Measurements from ENCODE around the gene TOMT.

The TOMT gene

DNA sequence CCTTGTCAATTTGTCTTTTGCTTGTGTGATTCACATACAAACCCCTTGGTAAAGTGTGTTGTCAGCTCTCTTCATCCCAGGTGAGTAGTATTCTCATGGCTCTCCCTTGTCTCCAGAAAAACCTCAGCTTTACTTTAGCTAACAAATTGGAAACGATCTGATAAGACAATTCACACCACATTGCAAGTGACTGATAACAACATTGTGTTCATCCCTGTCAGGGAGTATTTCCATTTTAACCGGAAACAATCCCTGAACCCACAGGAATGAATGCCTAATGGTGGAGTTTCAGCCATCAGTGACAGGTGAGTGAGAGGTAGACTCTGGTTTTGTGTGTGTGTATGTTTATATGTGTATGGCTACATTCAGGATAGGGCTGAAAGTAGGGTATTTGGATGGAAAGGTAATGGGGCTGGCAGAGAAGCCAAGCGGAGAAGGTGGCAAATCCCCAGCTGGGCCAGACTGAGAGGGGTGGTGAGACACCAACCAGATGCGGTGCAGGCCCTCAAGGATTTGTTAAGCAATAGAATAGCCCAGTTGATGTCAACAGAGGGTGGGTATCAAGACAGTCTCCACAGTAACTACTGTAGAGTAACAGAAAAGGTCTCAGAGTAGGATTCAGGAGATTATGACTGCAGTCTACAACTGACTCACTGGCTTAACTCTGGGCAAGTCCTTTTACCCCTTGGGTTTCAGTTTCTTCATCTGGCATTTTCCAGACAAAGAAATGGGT lies 17.5 kb upstream of the TOMT start:
- DNase-seq, result no peak

DNA sequence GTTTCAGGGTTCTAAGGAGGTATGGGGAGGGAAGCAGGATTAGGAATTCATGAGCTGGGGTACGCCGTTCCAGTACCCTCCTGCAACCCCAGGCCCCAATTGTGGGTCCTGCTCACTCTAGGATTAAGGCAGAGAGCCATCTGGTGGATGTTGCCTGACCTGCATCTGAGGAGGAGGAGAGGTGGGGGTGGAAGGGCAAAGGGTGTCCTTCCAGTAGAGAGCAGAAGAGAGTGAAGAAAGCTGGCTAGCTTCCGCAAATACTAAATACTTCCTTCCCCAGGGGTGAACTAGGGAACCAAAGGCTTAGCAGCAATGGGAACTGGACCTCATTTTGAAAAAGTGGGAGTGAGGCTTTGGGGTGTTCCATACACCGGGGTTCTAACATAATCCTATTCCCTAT lies 14.4 kb upstream of the TOMT start:
- peak; percentile 54 for DNase-seq

- no peak for DNase-seq
Measured at GRCh38 chr11:72098741-72099140, 7.0 kb upstream of the TOMT start.

DNA sequence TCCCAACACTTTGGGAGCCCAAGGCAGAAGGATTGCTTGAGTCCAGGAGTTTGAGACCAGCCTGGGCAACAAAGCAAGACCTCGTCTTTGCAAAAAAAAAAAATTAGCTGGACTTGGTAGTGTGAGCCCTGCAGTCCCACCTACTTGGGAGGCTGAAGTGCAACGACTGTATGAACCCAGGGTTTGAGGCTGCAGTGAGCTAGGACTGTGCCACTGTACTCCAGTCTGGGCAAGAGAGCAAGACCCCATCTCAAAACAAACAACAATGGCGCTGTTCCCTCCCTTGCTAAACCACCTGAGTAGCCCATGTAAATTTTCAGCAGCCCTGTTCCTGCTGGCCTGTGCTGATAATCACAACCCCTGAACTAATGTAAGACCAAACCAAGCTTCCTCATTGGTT lies 5.7 kb upstream of the TOMT start:
- DNase-seq, result no peak

DNA sequence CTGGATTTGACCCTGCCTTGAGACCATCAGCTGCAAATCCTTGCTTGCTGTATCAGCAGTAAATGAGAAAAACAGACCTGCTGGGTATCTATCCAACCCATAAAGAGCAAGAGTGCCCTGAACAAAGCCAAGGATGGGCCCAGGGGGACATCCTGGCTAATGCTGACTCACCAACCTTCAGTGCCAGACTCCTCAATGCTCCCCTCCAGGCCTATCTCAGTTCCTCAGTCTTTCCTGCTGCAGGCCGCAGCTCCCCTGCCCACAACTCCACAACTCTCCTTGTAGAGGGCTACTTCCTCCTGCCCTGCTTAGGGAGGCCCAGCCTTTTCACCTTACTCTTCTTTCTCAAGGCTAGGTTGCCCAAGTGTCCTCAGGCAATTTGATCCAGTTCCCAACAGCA lies 5.3 kb upstream of the TOMT start:
- DNase-seq, result no peak

- DNase-seq, result no peak
Measured at GRCh38 chr11:72102162-72102561, 3.6 kb upstream of the TOMT start.

GRCh38 chr11:72102631-72102945 lies 3.1 kb upstream of the TOMT start:
- no peak for DNase-seq

DNA sequence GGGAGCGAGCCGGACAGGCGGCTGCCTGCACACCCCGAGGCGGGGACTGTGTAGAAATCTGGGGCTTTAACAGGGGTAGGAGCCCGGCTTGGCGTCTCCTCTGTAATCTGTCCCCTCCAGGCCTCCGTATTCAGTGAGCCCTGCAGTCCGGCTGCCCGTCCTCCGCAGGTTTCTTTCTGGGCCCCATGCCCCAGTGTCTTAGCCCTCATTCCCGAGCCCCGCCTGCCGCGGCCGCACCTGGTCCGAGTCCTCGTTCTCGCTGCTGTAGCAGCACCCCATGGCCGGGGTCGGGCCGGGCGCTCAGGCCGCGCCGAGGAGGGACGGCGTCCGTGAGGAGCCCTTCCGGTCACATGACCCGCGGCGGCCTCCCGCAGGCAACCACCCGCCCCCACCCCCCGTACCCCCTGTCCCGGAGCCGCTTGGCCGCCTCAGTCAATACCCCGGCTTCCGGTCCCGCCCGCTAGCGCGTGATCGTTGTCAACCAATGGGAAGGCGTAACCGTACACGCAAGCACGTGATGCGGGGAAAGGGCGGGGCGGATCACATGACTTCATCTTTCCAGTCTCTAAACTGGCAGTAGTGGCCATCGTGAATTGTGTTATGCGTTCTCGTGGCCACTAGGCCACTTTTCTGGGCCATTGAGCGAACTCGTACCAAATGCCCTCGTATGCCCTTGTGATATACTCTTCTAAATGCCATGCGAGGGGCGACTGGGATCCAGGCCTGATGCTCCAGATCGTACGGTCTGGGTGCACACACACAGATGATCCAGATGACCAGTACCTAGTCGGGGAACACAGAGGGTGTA lies 2.6 kb upstream of the TOMT start, which contains the start of gene LAMTOR1:
Gene LAMTOR1 (minus strand): TSS at position 352 of the 808 bp plus-strand sequence. CDS start 73 bp downstream, at position 279.
- peak; percentile 99 for DNase-seq

GRCh38 chr11:72103754-72104167 lies 2.0 kb upstream of the TOMT start:
- no peak for DNase-seq

DNA sequence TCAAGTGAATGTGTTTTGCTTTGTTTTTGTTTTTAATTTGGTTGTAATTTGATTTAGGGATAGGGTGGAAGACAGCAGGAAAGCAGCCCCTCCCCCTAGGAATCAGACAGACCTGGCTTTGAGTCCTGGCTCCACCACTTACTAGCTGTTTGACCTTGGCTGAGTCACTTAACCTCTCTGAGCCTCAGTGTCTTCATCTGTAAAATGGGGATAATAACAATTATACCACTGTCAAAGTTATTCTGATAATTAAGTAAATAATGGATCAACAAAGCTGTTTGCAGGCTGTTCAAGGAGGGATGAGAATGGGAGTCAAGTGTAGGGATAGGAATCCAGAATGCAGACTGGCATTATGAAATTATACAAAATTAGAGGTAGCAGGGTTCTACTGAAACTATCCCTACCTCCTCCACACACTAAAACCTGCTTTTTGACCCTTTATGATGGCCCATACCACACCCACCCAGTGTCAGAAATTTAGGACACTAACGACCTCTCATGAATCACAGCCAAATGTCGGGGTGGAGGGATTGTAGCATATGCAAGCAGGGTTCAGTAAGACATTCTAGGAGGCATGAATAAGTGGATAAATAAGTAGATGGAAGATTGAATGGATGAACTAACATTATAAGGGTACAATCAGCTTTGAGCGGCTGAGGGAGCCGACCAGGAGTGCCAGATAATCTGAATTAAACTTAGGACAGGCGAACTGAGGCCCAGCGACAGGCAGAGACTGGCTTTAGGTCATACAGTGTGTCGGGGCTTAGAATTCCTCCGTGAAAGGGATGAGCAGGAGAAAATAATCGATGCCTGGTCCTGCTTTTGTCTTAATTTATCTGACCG lies 5.8 kb downstream of the TOMT start:
- DNase-seq, result no peak

- peak; percentile 99 for DNase-seq
Measured at GRCh38 chr11:72112143-72112977, 6.6 kb downstream of the TOMT start, which contains the start of gene ANAPC15. ANAPC15 (minus strand) TSS chr11:72112695; CDS start chr11:72111276, 1,419 bp downstream.

DNA sequence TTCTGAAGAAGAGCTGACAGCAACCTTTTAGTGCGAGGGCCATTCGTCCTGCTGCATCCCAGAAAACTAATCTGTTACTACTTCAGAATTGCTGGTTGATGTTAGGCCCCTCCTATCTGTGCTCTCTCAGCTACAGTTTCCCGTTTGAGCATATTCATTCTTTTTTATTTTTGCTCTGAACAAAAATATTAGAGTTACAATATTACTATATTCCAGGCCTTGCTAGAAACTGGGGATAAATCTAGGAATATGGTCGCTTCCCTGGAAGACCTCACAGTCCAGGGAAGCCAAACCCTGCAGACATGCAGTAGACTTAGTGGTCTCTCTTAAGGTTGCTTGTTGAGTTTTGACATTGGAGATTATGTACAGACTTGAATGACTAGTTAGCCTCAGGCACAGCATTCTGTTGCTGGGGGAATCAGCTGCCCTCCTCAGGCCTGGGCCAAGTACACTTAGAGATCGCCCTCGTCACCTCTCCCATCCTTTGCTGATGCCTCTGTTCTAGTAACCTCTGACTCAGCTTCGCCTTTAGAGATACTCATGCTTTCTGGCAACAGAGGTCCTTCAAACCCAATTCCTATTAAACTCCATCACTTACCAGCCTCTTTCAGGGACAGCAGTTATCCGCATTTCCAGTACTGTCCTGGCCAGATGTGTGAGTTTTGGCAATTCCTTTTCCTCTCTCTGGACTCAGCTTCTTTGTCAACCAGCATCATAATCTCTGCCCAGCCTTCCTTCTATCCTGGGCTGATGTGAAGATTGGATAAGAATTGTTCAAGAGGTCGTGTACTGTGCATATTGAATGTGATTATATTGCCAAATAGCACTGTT lies 7.5 kb downstream of the TOMT start:
- no peak for DNase-seq

DNA sequence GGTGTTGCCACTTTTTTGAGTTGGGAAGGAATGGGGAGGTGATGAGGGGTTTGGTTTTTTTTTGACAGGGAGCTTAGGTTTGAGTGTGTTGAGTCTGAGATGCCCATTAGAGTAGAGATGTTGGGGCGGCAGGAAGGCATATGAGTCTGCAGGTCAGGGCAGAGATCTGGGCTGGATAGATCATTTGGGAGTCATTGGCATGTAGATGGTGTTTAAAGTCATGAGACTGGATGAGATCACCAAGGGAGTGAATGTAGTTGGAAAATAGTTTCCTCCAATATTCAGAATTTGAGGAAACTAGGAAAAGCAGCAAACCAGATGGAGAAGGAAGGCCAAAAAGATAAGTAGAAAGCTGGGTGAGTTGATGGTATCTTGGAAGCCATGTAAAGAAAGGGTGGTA lies 8.8 kb downstream of the TOMT start:
- no peak for DNase-seq

DNA sequence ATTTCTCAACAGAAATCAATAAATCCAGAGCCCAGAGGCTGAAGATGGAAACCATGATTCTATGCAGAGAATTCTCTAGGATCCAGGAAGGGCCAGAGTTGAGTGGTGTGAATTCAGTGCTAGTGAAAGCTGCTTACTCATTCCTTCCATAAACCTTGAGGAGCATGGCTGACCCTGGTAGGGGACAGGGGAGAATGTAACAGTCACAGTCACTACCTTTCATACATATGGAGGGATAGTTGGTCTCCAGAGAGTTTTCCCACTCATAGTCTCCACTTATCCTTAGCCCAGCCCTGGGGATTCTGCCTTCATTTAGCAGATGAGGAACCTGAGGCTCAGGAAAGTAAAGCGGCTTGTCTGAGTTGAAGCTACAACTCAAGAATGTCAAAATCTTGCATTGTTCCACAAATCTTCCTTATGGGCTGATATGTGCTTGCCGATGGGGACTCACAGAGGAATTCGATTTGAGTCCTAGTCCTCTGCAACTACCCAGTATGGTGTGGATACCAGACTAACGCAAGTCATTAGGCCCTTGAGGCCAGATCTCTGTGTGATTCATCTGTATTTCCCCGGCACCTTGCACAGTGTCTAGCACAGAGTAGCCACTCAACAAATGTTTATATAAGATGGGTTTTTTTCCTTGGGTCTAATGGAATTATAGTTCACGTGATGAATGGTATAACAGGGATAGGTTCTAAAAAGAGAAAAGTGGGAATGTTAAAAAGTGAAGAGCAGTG lies 10.5 kb downstream of the TOMT start:
- no peak for DNase-seq

GRCh38 chr11:72119198-72119597 lies 13.5 kb downstream of the TOMT start:
- no peak for DNase-seq

DNA sequence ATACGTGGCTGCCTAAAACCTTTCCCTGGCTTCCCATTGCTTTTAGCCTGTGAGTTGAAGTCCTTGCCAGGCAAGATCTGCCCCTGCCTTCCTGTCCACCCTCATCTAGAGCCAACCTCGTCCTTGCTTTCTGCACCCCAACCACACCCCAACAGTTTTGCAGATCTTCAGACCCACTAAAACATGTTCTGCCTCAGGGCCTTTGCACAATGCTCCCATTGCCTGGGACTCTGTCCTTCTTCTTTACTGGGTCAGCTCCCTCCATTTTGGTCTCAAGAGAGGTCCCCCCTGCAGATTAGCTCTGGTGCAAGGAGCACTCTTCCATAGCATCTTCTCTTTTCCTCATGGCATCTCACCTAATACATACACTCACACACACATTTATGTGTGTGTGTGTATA lies 15.2 kb downstream of the TOMT start:
- no peak for DNase-seq

- DNase-seq, result no peak
Measured at GRCh38 chr11:72122607-72123006, 16.9 kb downstream of the TOMT start.

- DNase-seq, result no peak
Measured at GRCh38 chr11:72123117-72123653, 17.5 kb downstream of the TOMT start.

GRCh38 chr11:72124046-72124445 lies 18.3 kb downstream of the TOMT start:
- no peak for DNase-seq

- DNase-seq, result no peak
Measured at GRCh38 chr11:72125956-72126355, 20.2 kb downstream of the TOMT start.

GRCh38 chr11:72127923-72128322 lies 22.2 kb downstream of the TOMT start:
- DNase-seq, result no peak

Measured in NCI-H1436 (cell line).